HepG2 (cell line): ENCODE data around the gene INHBE. TPM values are rescaled to one million over a fixed set of nuclear protein-coding genes. Genes with fewer than 3 reads are reported as not detected.
A peak's percentile ranks its signal among the peaks of the same experiment; 100 is the strongest.

ENCODE experiments used
- DR1 ChIP-seq: sonication (generic); formaldehyde crosslinking; IDR thresholded peaks from 2 replicates; pipeline ENCODE4 v1.8.0; 2021; ENCODE audit warnings: mild to moderate bottlenecking, missing genetic modification reagents, inconsistent platforms
- ELF1 ChIP-seq: sonication (generic); formaldehyde crosslinking; IDR thresholded peaks from 2 replicates; pipeline ENCODE4 v1.4.0; 2020; ENCODE audit warnings: missing genetic modification reagents
- ELF4 ChIP-seq: sonication (generic); formaldehyde crosslinking; IDR thresholded peaks from 2 replicates; pipeline ENCODE4 v1.5.0; 2020; ENCODE audit warnings: missing genetic modification reagents, mild to moderate bottlenecking, moderate library complexity, borderline replicate concordance
- GTF3A ChIP-seq: sonication (generic); formaldehyde crosslinking; conservative IDR thresholded peaks from 2 replicates; pipeline ENCODE4 v1.4.0; 2020; ENCODE audit warnings: mild to moderate bottlenecking, missing genetic modification reagents
- HNF4A ChIP-seq: sonication (generic); formaldehyde crosslinking; IDR thresholded peaks from 2 replicates; pipeline ENCODE4 v1.4.0; 2020; ENCODE audit warnings: missing genetic modification reagents
- JDP2 ChIP-seq: sonication (generic); formaldehyde crosslinking; IDR thresholded peaks from 2 replicates; pipeline ENCODE4 v1.8.1; 2022; ENCODE audit warnings: missing genetic modification reagents, borderline replicate concordance
- NFRKB ChIP-seq: fragments of 450-650 bp; IDR thresholded peaks from 2 replicates; pipeline ENCODE4 v1.6.1; 2017
- NONO ChIP-seq, 2 experiments: fragments of 450-650 bp in 1 of 2; sonication (generic) in 1 of 2; formaldehyde crosslinking in 1 of 2; IDR thresholded peaks in 1 of 2; conservative IDR thresholded peaks in 1 of 2; 2 replicates each; pipeline versions ENCODE4 v1.6.1 to v1.8.0; 2017 to 2022; ENCODE audit warnings: mild to moderate bottlenecking in 1 of 2, missing genetic modification reagents in 1 of 2, moderate library complexity in 1 of 2
- RCOR2 ChIP-seq: IDR thresholded peaks from 2 replicates; pipeline ENCODE4 v1.6.1; 2016; ENCODE audit warnings: missing biosample characterization, missing genetic modification reagents
- REL ChIP-seq: sonication (generic); formaldehyde crosslinking; conservative IDR thresholded peaks from 2 replicates; pipeline ENCODE4 v1.8.0; 2022; ENCODE audit warnings: mild to moderate bottlenecking, missing genetic modification reagents, moderate library complexity
- RFX1 ChIP-seq: fragments of 450-650 bp; IDR thresholded peaks from 2 replicates; pipeline ENCODE4 v1.6.1; 2017
- SNAPC2 ChIP-seq: sonication (generic); formaldehyde crosslinking; IDR thresholded peaks from 2 replicates; pipeline ENCODE4 v1.8.1; 2022; ENCODE audit warnings: mild to moderate bottlenecking, missing genetic modification reagents
- SRSF1 ChIP-seq: fragments of 200-400 bp; formaldehyde crosslinking; optimal IDR thresholded peaks from 2 replicates; pipeline ENCODE3; 2017; ENCODE audit warnings: mild to moderate bottlenecking, low read depth, low read length, moderate library complexity
- TBX3 ChIP-seq: fragments of 450-650 bp; IDR thresholded peaks from 2 replicates; pipeline ENCODE4 v1.6.1; 2017; ENCODE audit warnings: antibody characterized with exemption, mild to moderate bottlenecking, inconsistent platforms, borderline replicate concordance
- U2AF2 ChIP-seq: fragments of 200-400 bp; formaldehyde crosslinking; IDR thresholded peaks from 2 replicates; pipeline ENCODE4 v1.6.1; 2017; ENCODE audit warnings: low read depth, mild to moderate bottlenecking, low read length
- WIZ ChIP-seq: sonication (generic); formaldehyde crosslinking; IDR thresholded peaks from 2 replicates; pipeline ENCODE4 v1.5.1; 2020; ENCODE audit warnings: mild to moderate bottlenecking, missing genetic modification reagents
- ZBTB43 ChIP-seq: sonication (generic); formaldehyde crosslinking; conservative IDR thresholded peaks from 2 replicates; pipeline ENCODE4 v1.4.0; 2020; ENCODE audit warnings: missing genetic modification reagents
- ZFP37 ChIP-seq: sonication (generic); formaldehyde crosslinking; IDR thresholded peaks from 2 replicates; pipeline ENCODE4 v1.4.0; 2020; ENCODE audit warnings: missing genetic modification reagents, borderline replicate concordance
- ZMYM3 ChIP-seq: sonication (generic); formaldehyde crosslinking; IDR thresholded peaks from 2 replicates; pipeline ENCODE4 v1.5.1; 2020; ENCODE audit warnings: mild to moderate bottlenecking, missing genetic modification reagents
- ZNF136 ChIP-seq: sonication (generic); formaldehyde crosslinking; IDR thresholded peaks from 2 replicates; pipeline ENCODE4 v1.8.1; 2022; ENCODE audit warnings: low read depth, mild to moderate bottlenecking, moderate library complexity, missing genetic modification reagents
- ZNF180 ChIP-seq: sonication (generic); formaldehyde crosslinking; IDR thresholded peaks from 2 replicates; pipeline ENCODE4 v1.4.0; 2020; ENCODE audit warnings: low read depth, missing genetic modification reagents, borderline replicate concordance
- ZNF251 ChIP-seq: sonication (generic); formaldehyde crosslinking; IDR thresholded peaks from 2 replicates; pipeline ENCODE4 v1.9.0; 2021; ENCODE audit warnings: mild to moderate bottlenecking, missing genetic modification reagents
- ZNF546 ChIP-seq: sonication (generic); formaldehyde crosslinking; conservative IDR thresholded peaks from 2 replicates; pipeline ENCODE4 v1.8.1; 2023; ENCODE audit warnings: mild to moderate bottlenecking, missing genetic modification reagents
- ZNF557 ChIP-seq: sonication (generic); formaldehyde crosslinking; IDR thresholded peaks from 2 replicates; pipeline ENCODE4 v1.4.0; 2020; ENCODE audit warnings: missing genetic modification reagents
- ZNF564 ChIP-seq: sonication (generic); formaldehyde crosslinking; IDR thresholded peaks from 2 replicates; pipeline ENCODE4 v1.8.1; 2023; ENCODE audit warnings: mild to moderate bottlenecking, missing genetic modification reagents
- ZNF720 ChIP-seq: sonication (generic); formaldehyde crosslinking; IDR thresholded peaks from 2 replicates; pipeline ENCODE4 v1.4.0; 2020; ENCODE audit warnings: missing genetic modification reagents
- polyA plus RNA-seq, 8 experiments: library from polyadenylated mRNA; depleted of rRNA in 3 of 8; stranded (reverse) in 7 of 8; unstranded in 1 of 8; fragments of >200 nt; fragmentation: Illumina TruSeq in 4 of 8; extraction: Trizol in 4 of 8; gene quantifications; 2 replicates each; pipeline versions ENCODE4 v1.2.1 to v1.2.3, GENCODE V29; 2011 to 2016; ENCODE audit warnings: low read depth in 4 of 8, missing spikeins in 1 of 8, mixed read lengths in 1 of 8; ENCODE audit not compliant: insufficient read depth in 1 of 8
- total RNA-seq, 5 experiments: library from RNA; depleted of rRNA; stranded (reverse); fragments of >200 nt; fragmentation: Illumina TruSeq; extraction: Trizol; gene quantifications; 2 replicates each; pipeline ENCODE4 v1.2.3, GENCODE V29; 2016; ENCODE audit warnings: low read depth in 1 of 5
- TF ChIP-seq, protein P1 (sequence below): sonication (generic); formaldehyde crosslinking; IDR thresholded peaks from 2 replicates; pipeline ENCODE4 v1.9.0; 2021; ENCODE audit warnings: missing genetic modification reagents, mild to moderate bottlenecking, borderline replicate concordance
- TF ChIP-seq, protein P2 (sequence below): sonication (generic); formaldehyde crosslinking; IDR thresholded peaks from 2 replicates; pipeline ENCODE4 v1.5.1; 2020; ENCODE audit warnings: missing genetic modification reagents, mild to moderate bottlenecking, borderline replicate concordance
- TF ChIP-seq, protein P3 (sequence below): sonication (generic); formaldehyde crosslinking; IDR thresholded peaks from 2 replicates; pipeline ENCODE4 v1.5.0; 2020; ENCODE audit warnings: missing genetic modification reagents, mild to moderate bottlenecking, borderline replicate concordance

Gene INHBE
- total and polyA plus RNA-seq, 2 of the 13 experiments (the other 11 are each of a cell fraction or from before 2014, with no cell fraction given) = 17.0 to 32.0 TPM

- TF ChIP-seq, protein P1, sequence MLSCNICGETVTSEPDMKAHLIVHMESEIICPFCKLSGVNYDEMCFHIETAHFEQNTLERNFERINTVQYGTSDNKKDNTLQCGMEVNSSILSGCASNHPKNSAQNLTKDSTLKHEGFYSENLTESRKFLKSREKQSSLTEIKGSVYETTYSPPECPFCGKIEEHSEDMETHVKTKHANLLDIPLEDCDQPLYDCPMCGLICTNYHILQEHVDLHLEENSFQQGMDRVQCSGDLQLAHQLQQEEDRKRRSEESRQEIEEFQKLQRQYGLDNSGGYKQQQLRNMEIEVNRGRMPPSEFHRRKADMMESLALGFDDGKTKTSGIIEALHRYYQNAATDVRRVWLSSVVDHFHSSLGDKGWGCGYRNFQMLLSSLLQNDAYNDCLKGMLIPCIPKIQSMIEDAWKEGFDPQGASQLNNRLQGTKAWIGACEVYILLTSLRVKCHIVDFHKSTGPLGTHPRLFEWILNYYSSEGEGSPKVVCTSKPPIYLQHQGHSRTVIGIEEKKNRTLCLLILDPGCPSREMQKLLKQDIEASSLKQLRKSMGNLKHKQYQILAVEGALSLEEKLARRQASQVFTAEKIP (CRISPR knock-in tag) = no peak
- TF ChIP-seq WIZ (CRISPR knock-in tag) = no peak
- no peak for TF ChIP-seq NFRKB
- TF ChIP-seq DR1 = no peak; the same call in 1 of the 2 replicates
- TF ChIP-seq SNAPC2 = peak; percentile 90
- no peak for TF ChIP-seq ZNF180 (CRISPR knock-in tag)
- no peak; the same call in 1 of the 2 replicates for TF ChIP-seq JDP2
- no peak for TF ChIP-seq ZNF557 (CRISPR knock-in tag)
- TF ChIP-seq ZFP37 = no peak
- TF ChIP-seq TBX3 = no peak; the same call in 1 of the 2 replicates
- TF ChIP-seq, protein P2, sequence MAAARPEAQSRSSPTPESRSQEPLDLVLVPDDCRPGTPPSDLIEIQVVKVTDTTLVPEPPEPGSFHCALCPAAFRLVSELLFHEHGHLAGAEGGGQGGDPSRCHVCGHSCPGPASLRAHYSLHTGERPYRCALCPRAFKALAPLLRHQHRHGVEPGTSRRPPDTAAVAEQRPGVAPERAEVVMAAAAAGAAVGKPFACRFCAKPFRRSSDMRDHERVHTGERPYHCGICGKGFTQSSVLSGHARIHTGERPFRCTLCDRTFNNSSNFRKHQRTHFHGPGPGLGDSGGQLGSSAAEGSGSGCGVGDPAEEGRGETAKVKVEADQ (CRISPR knock-in tag) = peak; percentile 69; the same call in 1 of the 2 replicates
- TF ChIP-seq ZNF564 = peak; percentile 77
- TF ChIP-seq ZBTB43 (CRISPR knock-in tag) = no peak
- peak; percentile 80 for TF ChIP-seq ZMYM3 (CRISPR knock-in tag)
- TF ChIP-seq HNF4A (CRISPR knock-in tag) = peak; percentile 98
- TF ChIP-seq U2AF2 = no peak
- TF ChIP-seq SRSF1 = no peak
- TF ChIP-seq RFX1 = no peak
- TF ChIP-seq NONO (IDR thresholded peaks at IDR 0.05) = no peak
- TF ChIP-seq NONO (CRISPR knock-in tag; conservative IDR thresholded peaks at IDR 0.05) = peak; percentile 95
- peak; percentile 64 for TF ChIP-seq ELF1 (CRISPR knock-in tag)
- TF ChIP-seq ZNF546 = no peak
- peak; percentile 94 for TF ChIP-seq GTF3A (CRISPR knock-in tag)
- no peak for TF ChIP-seq REL (CRISPR knock-in tag)
- no peak for TF ChIP-seq ELF4 (CRISPR knock-in tag)
- TF ChIP-seq ZNF136 (CRISPR knock-in tag) = 0 out of 2 replicates have a peak, but pooled peaks have one; percentile 49
- TF ChIP-seq ZNF720 (CRISPR knock-in tag) = no peak
- peak; percentile 86 for TF ChIP-seq RCOR2 (CRISPR knock-in tag)
- TF ChIP-seq ZNF251 (CRISPR knock-in tag) = no peak
- TF ChIP-seq, protein P3, sequence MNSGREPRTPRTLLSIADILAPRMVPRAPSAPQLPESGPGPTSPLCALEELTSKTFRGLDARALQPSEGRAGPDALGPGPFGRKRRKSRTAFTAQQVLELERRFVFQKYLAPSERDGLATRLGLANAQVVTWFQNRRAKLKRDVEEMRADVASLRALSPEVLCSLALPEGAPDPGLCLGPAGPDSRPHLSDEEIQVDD (CRISPR knock-in tag) = no peak
These were observed 3.8 kb upstream of the INHBE start (continued) for GRCh38 chr12:57451233-57451778.
